Measurements from ENCODE around the gene SURF6.
"Not testable (repeated sequence)": the region's sequence is repeated elsewhere in the genome, so short reads cannot be mapped to it uniquely, and the experiment has no call there.

The SURF6 gene

GRCh38 chr9:133283255-133284032, 52.5 kb downstream of the SURF6 start:
- FAIRE-seq = not testable (repeated sequence)

- no peak for FAIRE-seq
Observed at GRCh38 chr9:133282464-133283238, 53.3 kb downstream of the SURF6 start.

GRCh38 chr9:133280392-133280791, 55.6 kb downstream of the SURF6 start:
- FAIRE-seq = no peak

Measured in A204.1 (cell line).